ENCODE results near the gene AKAP12.
"Not testable (repeated sequence)": the region's sequence is repeated elsewhere in the genome, so short reads cannot be mapped to it uniquely, and the experiment has no call there.

The AKAP12 gene

GRCh38 chr6:151340219-151340978 is 100.6 kb downstream of the AKAP12 start:
- DNase-seq, result no peak

- no peak for DNase-seq
These were observed 101.9 kb downstream of the AKAP12 start for GRCh38 chr6:151341476-151342195.

GRCh38 chr6:151342750-151343149 is 103.0 kb downstream of the AKAP12 start:
- DNase-seq, result not testable (repeated sequence)

GRCh38 chr6:151349651-151350270 is 110.0 kb downstream of the AKAP12 start:
- DNase-seq, result no peak

GRCh38 chr6:151350442-151351145 is 110.8 kb downstream of the AKAP12 start:
- DNase-seq, result no peak

GRCh38 chr6:151351146-151351700 is 111.5 kb downstream of the AKAP12 start:
- no peak for DNase-seq

- no peak for DNase-seq
These were observed 112.0 kb downstream of the AKAP12 start for GRCh38 chr6:151351731-151352130.

GRCh38 chr6:151352410-151353396 is 112.9 kb downstream of the AKAP12 start:
- no peak for DNase-seq

GRCh38 chr6:151353795-151354194 is 114.0 kb downstream of the AKAP12 start:
- DNase-seq, result no peak

GRCh38 chr6:151356983-151357382 is 117.2 kb downstream of the AKAP12 start:
- not testable (repeated sequence) for DNase-seq

- no peak for DNase-seq
These were observed 118.1 kb downstream of the AKAP12 start for GRCh38 chr6:151357758-151358436.

- DNase-seq, result no peak
These were observed 118.7 kb downstream of the AKAP12 start for GRCh38 chr6:151358475-151358874.

GRCh38 chr6:151359486-151359885 is 119.7 kb downstream of the AKAP12 start:
- DNase-seq, result no peak

- DNase-seq, result no peak
These were observed 125.5 kb downstream of the AKAP12 start for GRCh38 chr6:151365233-151365632.

GRCh38 chr6:151370509-151371078 is 130.8 kb downstream of the AKAP12 start:
- DNase-seq, result no peak

GRCh38 chr6:151372164-151372563 is 132.4 kb downstream of the AKAP12 start:
- no peak for DNase-seq

GRCh38 chr6:151374036-151374683 is 134.4 kb downstream of the AKAP12 start:
- no peak for DNase-seq

- DNase-seq, result no peak
These were observed 136.1 kb downstream of the AKAP12 start for GRCh38 chr6:151375833-151376232.

- DNase-seq, result no peak
These were observed 136.7 kb downstream of the AKAP12 start for GRCh38 chr6:151376440-151376839.

GRCh38 chr6:151377095-151377494 is 137.3 kb downstream of the AKAP12 start:
- DNase-seq, result no peak

Data from right kidney (tissue), 1 donor.